ENCODE data around the gene PWWP3B. TPM values are rescaled to one million over a fixed set of nuclear protein-coding genes. Genes with fewer than 3 reads are reported as not detected.
A peak's percentile ranks its signal among the peaks of the same experiment; 100 is the strongest.

The PWWP3B gene
- total RNA-seq (2021), result 0.13 and 0.26 TPM in 2 replicates
- long read RNA-seq, partial matches to known transcripts, result 0 of 1 reads
- long read RNA-seq, other reads (novel, unspliced or antisense), result 1 of 1 reads

DNA sequence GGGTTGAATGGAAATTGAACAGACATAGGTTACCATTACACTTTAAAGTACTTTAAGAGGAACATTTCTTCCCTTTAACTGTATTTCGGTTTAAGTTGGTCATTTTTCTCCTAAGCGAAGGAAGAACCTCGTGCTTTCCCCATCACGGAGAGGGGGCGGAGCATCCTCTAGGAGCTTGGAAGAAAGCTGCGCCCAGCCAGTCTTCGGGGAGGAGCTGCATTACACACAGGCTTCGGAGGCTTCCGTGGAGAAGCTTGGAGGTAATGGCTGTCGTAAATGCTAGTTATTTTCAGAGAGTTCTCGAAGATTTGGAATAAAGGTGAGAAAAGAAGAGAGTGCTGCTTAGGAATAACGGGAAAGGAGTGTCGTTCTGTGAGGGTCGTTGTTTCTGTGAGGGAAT is at the start of gene PWWP3B:
Gene PWWP3B, plus strand, starts transcription at position 199 of the 400 bp plus-strand sequence. CDS start 37,128 bp downstream, outside the sequence.
- Histone ChIP-seq H4K5ac (ENCODE audit: insufficient read length, low read depth, low read length) (no peak within 1 kb of the TSS), H3K27ac (ENCODE audit: insufficient read length, low read depth, low read length) (no peak within 1 kb of the TSS), H2BK20ac (ENCODE audit: low read depth, low read length, poor library complexity, severe bottlenecking) (no peak within 1 kb of the TSS), H3K14ac (ENCODE audit: insufficient read depth, low read length) (no peak within 1 kb of the TSS), H3K9me3 (ENCODE audit: control insufficient read depth, low read depth, low read length) (peaks cover 13% of the 10 kb centered on the region), H4K20me1 (ENCODE audit: control insufficient read depth, insufficient read depth, insufficient read length) (no peaks in the 10 kb centered on the region), H3T11ph (ENCODE audit: low read length) (no peak within 1 kb of the TSS), H3K18ac (ENCODE audit: insufficient read length, low read depth, low read length) (no peak within 1 kb of the TSS), H4K91ac (ENCODE audit: insufficient read length, low read depth, low read length) (no peak within 1 kb of the TSS), H4K8ac (replicated peaks; ENCODE audit: insufficient read length, low read depth, low read length) (no peak within 1 kb of the TSS), H3K56ac (ENCODE audit: insufficient read length, low read depth, low read length) (no peak within 1 kb of the TSS), H3K23me2 (ENCODE audit: insufficient read length, low read depth, low read length, poor library complexity, severe bottlenecking) (no peaks in the 10 kb centered on the region), H3K79me2 (ENCODE audit: insufficient read depth, low read length) (no peaks in the 10 kb centered on the region), H3K4ac (ENCODE audit: low read depth, low read length) (no peak within 1 kb of the TSS), H2BK5ac (ENCODE audit: insufficient read length, low read length) (no peak within 1 kb of the TSS), H3K9ac (ENCODE audit: extremely low read depth, insufficient read length, low read length) (no peak within 1 kb of the TSS), H3K27me3 (ENCODE audit: insufficient read depth, low read length) (no peaks in the 10 kb centered on the region), H3K79me1 (ENCODE audit: insufficient read depth, low read depth, low read length, poor library complexity, severe bottlenecking) (no peaks in the 10 kb centered on the region), H2AK5ac (ENCODE audit: insufficient read length, low read length) (no peak within 1 kb of the TSS), H2BK15ac (ENCODE audit: low read depth, low read length) (no peak within 1 kb of the TSS), H2BK120ac (ENCODE audit: low read depth, low read length, poor library complexity, severe bottlenecking) (no peak within 1 kb of the TSS), H2BK12ac (ENCODE audit: insufficient read length, low read depth, low read length) (no peak within 1 kb of the TSS), H3K4me1 (ENCODE audit: insufficient read depth, low read length) (no peaks in the 10 kb centered on the region), H3K4me2 (ENCODE audit: insufficient read depth, insufficient read length, low read length) (no peak within 1 kb of the TSS), H2AFZ (ENCODE audit: low read length) (no peak within 1 kb of the TSS), H3K23ac (ENCODE audit: insufficient read length, low read depth, low read length) (no peak within 1 kb of the TSS)
- peaks cover 12% of the 10 kb centered on the region for H3K27me3 Mint-ChIP-seq (ENCODE audit: low read depth)
- TF ChIP-seq, protein P1, sequence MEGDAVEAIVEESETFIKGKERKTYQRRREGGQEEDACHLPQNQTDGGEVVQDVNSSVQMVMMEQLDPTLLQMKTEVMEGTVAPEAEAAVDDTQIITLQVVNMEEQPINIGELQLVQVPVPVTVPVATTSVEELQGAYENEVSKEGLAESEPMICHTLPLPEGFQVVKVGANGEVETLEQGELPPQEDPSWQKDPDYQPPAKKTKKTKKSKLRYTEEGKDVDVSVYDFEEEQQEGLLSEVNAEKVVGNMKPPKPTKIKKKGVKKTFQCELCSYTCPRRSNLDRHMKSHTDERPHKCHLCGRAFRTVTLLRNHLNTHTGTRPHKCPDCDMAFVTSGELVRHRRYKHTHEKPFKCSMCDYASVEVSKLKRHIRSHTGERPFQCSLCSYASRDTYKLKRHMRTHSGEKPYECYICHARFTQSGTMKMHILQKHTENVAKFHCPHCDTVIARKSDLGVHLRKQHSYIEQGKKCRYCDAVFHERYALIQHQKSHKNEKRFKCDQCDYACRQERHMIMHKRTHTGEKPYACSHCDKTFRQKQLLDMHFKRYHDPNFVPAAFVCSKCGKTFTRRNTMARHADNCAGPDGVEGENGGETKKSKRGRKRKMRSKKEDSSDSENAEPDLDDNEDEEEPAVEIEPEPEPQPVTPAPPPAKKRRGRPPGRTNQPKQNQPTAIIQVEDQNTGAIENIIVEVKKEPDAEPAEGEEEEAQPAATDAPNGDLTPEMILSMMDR (conservative IDR thresholded peaks at IDR 0.05), result no peak
- no peaks in the 10 kb centered on the region for H3K36me3 Mint-ChIP-seq (ENCODE audit: insufficient read depth in 1 of 3, low read depth in 3 of 3)
- peak within 1 kb of the TSS; percentile 43 to 69 for H3K4me3 Mint-ChIP-seq
- no peak within 1 kb of the TSS; a peak in 1 of 7 replicates for H3K27ac Mint-ChIP-seq
- H3K9me3 Mint-ChIP-seq, result peaks cover 17 to 60% of the 10 kb centered on the region in 2 experiments
- DNase-seq, result peak; percentile 62
- WGBS (ENCODE audit: extremely low coverage, insufficient read length, low lambda C conversion rate), result no CpG with 5 or more reads among the region's 14 CpGs
- H3K4me1 Mint-ChIP-seq, result peaks cover 3 to 4% of the 10 kb centered on the region in 2 experiments; a peak in 3 of 4 replicates

All from H9 (cell line).